Esophagus squamous epithelium (tissue), 4 donors: ENCODE data around the gene KCNJ2.

Source experiments
- POLR2A ChIP-seq, 4 donors: fragments of 450-650 bp; IDR thresholded peaks; one replicate each; pipeline ENCODE4 v1.6.1; 2017; ENCODE audit warnings: antibody characterized with exemption in 4 of 4, mild to moderate bottlenecking in 4 of 4, moderate library complexity in 3 of 4
- TF ChIP-seq, protein P1 (sequence below), 6 experiments: fragments of 450-650 bp in 4 of 6; fragments of 200-600 bp in 2 of 6; sonication (generic) in 2 of 6; IDR thresholded peaks; one replicate each; pipeline ENCODE4 v1.5.1; 2016 to 2019; ENCODE audit warnings: antibody characterized with exemption in 6 of 6, mild to moderate bottlenecking in 4 of 6, moderate library complexity in 4 of 6

DNA sequence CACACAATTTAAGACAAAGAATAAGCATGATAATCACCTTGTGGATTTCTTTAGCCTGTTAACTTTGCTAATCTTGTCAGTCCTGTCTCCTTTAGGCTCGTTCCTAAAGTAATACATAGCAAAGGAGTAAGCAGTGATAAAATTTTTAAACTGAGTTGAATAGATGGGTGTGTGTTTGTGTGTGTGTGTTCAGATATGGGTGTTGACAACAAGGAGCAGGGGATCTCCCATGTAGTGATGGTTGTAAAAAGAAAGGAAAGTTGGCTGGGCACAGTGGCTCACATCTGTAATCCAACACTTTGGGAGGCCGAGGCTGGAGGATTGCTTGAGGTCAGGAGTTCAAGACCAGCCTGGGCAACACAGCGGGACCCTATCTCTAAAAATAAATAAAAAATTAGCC lies 44.6 kb upstream of the KCNJ2 start:
- TF ChIP-seq POLR2A (IDR thresholded peaks at IDR 0.05): no peak
- TF ChIP-seq, protein P1, sequence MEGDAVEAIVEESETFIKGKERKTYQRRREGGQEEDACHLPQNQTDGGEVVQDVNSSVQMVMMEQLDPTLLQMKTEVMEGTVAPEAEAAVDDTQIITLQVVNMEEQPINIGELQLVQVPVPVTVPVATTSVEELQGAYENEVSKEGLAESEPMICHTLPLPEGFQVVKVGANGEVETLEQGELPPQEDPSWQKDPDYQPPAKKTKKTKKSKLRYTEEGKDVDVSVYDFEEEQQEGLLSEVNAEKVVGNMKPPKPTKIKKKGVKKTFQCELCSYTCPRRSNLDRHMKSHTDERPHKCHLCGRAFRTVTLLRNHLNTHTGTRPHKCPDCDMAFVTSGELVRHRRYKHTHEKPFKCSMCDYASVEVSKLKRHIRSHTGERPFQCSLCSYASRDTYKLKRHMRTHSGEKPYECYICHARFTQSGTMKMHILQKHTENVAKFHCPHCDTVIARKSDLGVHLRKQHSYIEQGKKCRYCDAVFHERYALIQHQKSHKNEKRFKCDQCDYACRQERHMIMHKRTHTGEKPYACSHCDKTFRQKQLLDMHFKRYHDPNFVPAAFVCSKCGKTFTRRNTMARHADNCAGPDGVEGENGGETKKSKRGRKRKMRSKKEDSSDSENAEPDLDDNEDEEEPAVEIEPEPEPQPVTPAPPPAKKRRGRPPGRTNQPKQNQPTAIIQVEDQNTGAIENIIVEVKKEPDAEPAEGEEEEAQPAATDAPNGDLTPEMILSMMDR (IDR thresholded peaks at IDR 0.05): no peak
